ENCODE results near the gene PLS3. TPM values are rescaled to one million over a fixed set of nuclear protein-coding genes. Genes with fewer than 3 reads are reported as not detected.

Gene PLS3
- polyA plus RNA-seq, 1 donor from 2014 or later, result 3.8 TPM

DNA sequence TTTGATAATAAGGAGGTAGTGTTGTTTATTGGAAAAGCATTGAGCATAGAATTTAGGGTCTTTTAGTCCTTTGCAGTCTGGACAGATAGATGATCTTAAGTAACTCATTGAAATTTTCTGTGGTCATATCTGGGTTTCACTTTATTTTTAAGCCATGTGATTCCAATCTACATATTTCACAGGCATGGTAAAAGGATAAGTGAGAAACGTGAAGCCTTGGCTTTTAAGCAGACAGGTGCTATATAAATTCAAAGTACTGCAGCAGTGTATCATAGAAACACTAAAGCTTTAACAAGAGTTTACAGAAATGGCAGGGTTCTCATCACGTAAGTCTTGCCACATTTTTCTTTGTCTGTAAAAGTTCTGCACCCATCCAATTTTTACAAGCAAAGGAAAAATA, 4.9 kb downstream of the PLS3 start:
- no peak for TF ChIP-seq RAD21 (conservative IDR thresholded peaks at IDR 0.05)
- TF ChIP-seq SMC3 (conservative IDR thresholded peaks at IDR 0.05; ENCODE audit: poor library complexity), result no peak
- TF ChIP-seq EP300 (conservative IDR thresholded peaks at IDR 0.05; ENCODE audit: poor library complexity, severe bottlenecking), result no peak
- TF ChIP-seq, protein P1, sequence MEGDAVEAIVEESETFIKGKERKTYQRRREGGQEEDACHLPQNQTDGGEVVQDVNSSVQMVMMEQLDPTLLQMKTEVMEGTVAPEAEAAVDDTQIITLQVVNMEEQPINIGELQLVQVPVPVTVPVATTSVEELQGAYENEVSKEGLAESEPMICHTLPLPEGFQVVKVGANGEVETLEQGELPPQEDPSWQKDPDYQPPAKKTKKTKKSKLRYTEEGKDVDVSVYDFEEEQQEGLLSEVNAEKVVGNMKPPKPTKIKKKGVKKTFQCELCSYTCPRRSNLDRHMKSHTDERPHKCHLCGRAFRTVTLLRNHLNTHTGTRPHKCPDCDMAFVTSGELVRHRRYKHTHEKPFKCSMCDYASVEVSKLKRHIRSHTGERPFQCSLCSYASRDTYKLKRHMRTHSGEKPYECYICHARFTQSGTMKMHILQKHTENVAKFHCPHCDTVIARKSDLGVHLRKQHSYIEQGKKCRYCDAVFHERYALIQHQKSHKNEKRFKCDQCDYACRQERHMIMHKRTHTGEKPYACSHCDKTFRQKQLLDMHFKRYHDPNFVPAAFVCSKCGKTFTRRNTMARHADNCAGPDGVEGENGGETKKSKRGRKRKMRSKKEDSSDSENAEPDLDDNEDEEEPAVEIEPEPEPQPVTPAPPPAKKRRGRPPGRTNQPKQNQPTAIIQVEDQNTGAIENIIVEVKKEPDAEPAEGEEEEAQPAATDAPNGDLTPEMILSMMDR (IDR thresholded peaks at IDR 0.05; ENCODE audit: poor library complexity, severe bottlenecking), result no peak
- no peak for TF ChIP-seq TAF1 (IDR thresholded peaks at IDR 0.05; ENCODE audit: low read depth)
- TF ChIP-seq, protein P2, sequence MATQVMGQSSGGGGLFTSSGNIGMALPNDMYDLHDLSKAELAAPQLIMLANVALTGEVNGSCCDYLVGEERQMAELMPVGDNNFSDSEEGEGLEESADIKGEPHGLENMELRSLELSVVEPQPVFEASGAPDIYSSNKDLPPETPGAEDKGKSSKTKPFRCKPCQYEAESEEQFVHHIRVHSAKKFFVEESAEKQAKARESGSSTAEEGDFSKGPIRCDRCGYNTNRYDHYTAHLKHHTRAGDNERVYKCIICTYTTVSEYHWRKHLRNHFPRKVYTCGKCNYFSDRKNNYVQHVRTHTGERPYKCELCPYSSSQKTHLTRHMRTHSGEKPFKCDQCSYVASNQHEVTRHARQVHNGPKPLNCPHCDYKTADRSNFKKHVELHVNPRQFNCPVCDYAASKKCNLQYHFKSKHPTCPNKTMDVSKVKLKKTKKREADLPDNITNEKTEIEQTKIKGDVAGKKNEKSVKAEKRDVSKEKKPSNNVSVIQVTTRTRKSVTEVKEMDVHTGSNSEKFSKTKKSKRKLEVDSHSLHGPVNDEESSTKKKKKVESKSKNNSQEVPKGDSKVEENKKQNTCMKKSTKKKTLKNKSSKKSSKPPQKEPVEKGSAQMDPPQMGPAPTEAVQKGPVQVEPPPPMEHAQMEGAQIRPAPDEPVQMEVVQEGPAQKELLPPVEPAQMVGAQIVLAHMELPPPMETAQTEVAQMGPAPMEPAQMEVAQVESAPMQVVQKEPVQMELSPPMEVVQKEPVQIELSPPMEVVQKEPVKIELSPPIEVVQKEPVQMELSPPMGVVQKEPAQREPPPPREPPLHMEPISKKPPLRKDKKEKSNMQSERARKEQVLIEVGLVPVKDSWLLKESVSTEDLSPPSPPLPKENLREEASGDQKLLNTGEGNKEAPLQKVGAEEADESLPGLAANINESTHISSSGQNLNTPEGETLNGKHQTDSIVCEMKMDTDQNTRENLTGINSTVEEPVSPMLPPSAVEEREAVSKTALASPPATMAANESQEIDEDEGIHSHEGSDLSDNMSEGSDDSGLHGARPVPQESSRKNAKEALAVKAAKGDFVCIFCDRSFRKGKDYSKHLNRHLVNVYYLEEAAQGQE (IDR thresholded peaks at IDR 0.05; ENCODE audit: borderline replicate concordance), result no peak
- no peak for TF ChIP-seq EZH2 (IDR thresholded peaks at IDR 0.05; ENCODE audit: borderline replicate concordance, insufficient read depth, low read length, poor library complexity, severe bottlenecking)
- H3K4me3 ChIP-seq (ENCODE audit: low read length), result no peak overlapping the region
- H3K27me3 ChIP-seq (ENCODE audit: insufficient read depth, low read depth, low read length), result peaks cover 18% of the 10 kb centered on the region
- no peaks in the 10 kb centered on the region for H4K20me1 ChIP-seq (ENCODE audit: insufficient read depth)
- no peaks in the 10 kb centered on the region for H3K36me3 ChIP-seq (ENCODE audit: insufficient read depth, low read length)
- no peak overlapping the region for H3K4me2 ChIP-seq (ENCODE audit: low read length)
- no peak overlapping the region for H2AFZ ChIP-seq (ENCODE audit: low read depth, low read length)
- H3K9me3 ChIP-seq (ENCODE audit: low read length), result no peaks in the 10 kb centered on the region
- no peak overlapping the region for H3K27ac ChIP-seq (ENCODE audit: low read length)
- H3K9me2 ChIP-seq (ENCODE audit: insufficient read depth, low read length), result no peaks in the 10 kb centered on the region
- H3K79me2 ChIP-seq (replicated peaks; ENCODE audit: insufficient read depth, low read length), result no peaks in the 10 kb centered on the region
- no peaks in the 10 kb centered on the region for H3F3A ChIP-seq (ENCODE audit: insufficient read depth, low read length, poor library complexity, severe bottlenecking)
- no peak overlapping the region for H3K9ac ChIP-seq (ENCODE audit: low read length)

DNA sequence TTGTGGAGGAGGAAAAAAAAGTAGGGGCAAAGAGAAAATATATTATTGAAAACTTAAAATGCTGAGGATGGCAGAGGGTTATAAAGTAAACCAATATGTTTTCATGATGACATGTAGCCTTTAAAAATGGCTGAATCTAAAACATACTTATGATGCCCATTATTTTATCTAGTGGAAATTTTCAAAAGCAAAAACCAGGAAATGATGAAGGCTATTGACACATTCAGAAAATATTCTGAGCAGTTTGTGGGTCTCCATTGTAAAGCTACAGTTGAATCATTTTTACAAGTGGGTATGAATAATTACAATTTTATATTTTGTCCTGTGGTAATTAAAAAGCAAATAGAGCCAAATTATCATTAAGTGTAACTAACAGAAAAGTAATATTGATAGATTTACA, 10.7 kb downstream of the PLS3 start:
- Histone ChIP-seq H3K27ac (ENCODE audit: low read length) (no peak overlapping the region), H4K20me1 (ENCODE audit: insufficient read depth) (no peaks in the 10 kb centered on the region), H3F3A (ENCODE audit: insufficient read depth, low read length, poor library complexity, severe bottlenecking) (no peaks in the 10 kb centered on the region), H3K9me2 (ENCODE audit: insufficient read depth, low read length) (no peaks in the 10 kb centered on the region), H2AFZ (ENCODE audit: low read depth, low read length) (no peak overlapping the region), H3K27me3 (ENCODE audit: insufficient read depth, low read depth, low read length) (no peaks in the 10 kb centered on the region), H3K4me2 (ENCODE audit: low read length) (no peak overlapping the region), H3K4me3 (ENCODE audit: low read length) (no peak overlapping the region), H3K79me2 (replicated peaks; ENCODE audit: insufficient read depth, low read length) (no peaks in the 10 kb centered on the region), H3K36me3 (ENCODE audit: insufficient read depth, low read length) (no peaks in the 10 kb centered on the region), H3K9ac (ENCODE audit: low read length) (no peak overlapping the region), H3K9me3 (ENCODE audit: low read length) (no peaks in the 10 kb centered on the region)
- TF ChIP-seq EP300 (conservative IDR thresholded peaks at IDR 0.05; ENCODE audit: poor library complexity, severe bottlenecking) (no peak), SMC3 (conservative IDR thresholded peaks at IDR 0.05; ENCODE audit: poor library complexity) (no peak), TAF1 (IDR thresholded peaks at IDR 0.05; ENCODE audit: low read depth) (no peak), POLR2AphosphoS5 (IDR thresholded peaks at IDR 0.05) (no peak), RAD21 (conservative IDR thresholded peaks at IDR 0.05) (no peak), EZH2 (IDR thresholded peaks at IDR 0.05; ENCODE audit: borderline replicate concordance, insufficient read depth, low read length, poor library complexity, severe bottlenecking) (no peak), MXI1 (conservative IDR thresholded peaks at IDR 0.05; ENCODE audit: poor library complexity, severe bottlenecking) (no peak)
- TF ChIP-seq, protein P1 (IDR thresholded peaks at IDR 0.05; ENCODE audit: poor library complexity, severe bottlenecking), result no peak
- TF ChIP-seq, protein P2 (IDR thresholded peaks at IDR 0.05; ENCODE audit: borderline replicate concordance), result no peak
